Right lobe of liver (tissue), 6 donors: ENCODE results near the gene DIP2C. TPM values are rescaled to one million over a fixed set of nuclear protein-coding genes. Genes with fewer than 3 reads are reported as not detected.
A peak's percentile ranks its signal among the peaks of the same experiment; 100 is the strongest.
"Not testable (repeated sequence)": the region's sequence is repeated elsewhere in the genome, so short reads cannot be mapped to it uniquely, and the experiment has no call there.

Experiments used
- ATAC-seq, 4 donors: fragments of 200-7000 bp; cut with Tn5 transposase; one replicate each; pipeline ENCODE4 v1.9.1; 2020; ENCODE audit warnings: mild to moderate bottlenecking in 4 of 4, moderate library complexity in 4 of 4
- DNase-seq, 3 donors: peaks; one replicate each; pipeline ENCODE4 v3.0.0-alpha.2; 2020
- H3K27ac ChIP-seq, 3 donors: fragments of 200-600 bp; one replicate each; pipeline ENCODE4 v1.8.0; 2022
- H3K27me3 ChIP-seq, 2 donors: fragments of 200-600 bp; one replicate each; pipeline ENCODE4 v1.8.0; 2022
- H3K36me3 ChIP-seq, 4 donors: fragments of 200-600 bp; sonication (generic) in 1 of 4; one replicate each; pipeline versions ENCODE4 v1.5.1 to v1.8.0; 2017 to 2022; ENCODE audit warnings: control low read depth in 1 of 4
- H3K4me1 ChIP-seq, 4 donors: fragments of 200-600 bp; sonication (generic) in 1 of 4; one replicate each; pipeline versions ENCODE4 v1.5.1 to v1.8.0; 2017 to 2022; ENCODE audit warnings: control low read depth in 1 of 4
- H3K4me3 ChIP-seq, 3 donors: fragments of 200-600 bp; one replicate each; pipeline ENCODE4 v1.8.0; 2022
- H3K9me3 ChIP-seq, 4 donors: fragments of 200-600 bp; sonication (generic) in 1 of 4; one replicate each; pipeline versions ENCODE4 v1.5.1 to v1.8.0; 2017 to 2022; ENCODE audit warnings: control low read depth in 1 of 4
- POLR2A ChIP-seq: fragments of 450-650 bp; IDR thresholded peaks from one replicate; pipeline ENCODE4 v1.6.1; 2017; ENCODE audit warnings: antibody characterized with exemption, mild to moderate bottlenecking
- WGBS: methylation state at CpG from one replicate; pipeline ENCODE4 v1.1.6; 2018; ENCODE audit warnings: low coverage, low lambda C conversion rate; ENCODE audit not compliant: insufficient coverage; ENCODE audit errors: missing lambda C conversion rate; 5-methylcytosine and 5-hydroxymethylcytosine counted together
- intact Hi-C, 2 donors: fragments of 100-400 bp; cut with DNase I; formaldehyde crosslinking; loops; one replicate each; pipeline versions ENCODE4 v1.11.2 to v1.14.1; 2022
- total RNA-seq, 6 experiments: library from RNA; depleted of rRNA in 2 of 6; stranded (reverse); fragments of >200 nt in 2 of 6; fragmentation: NEBNext Ultra II Directional in 3 of 6; extraction: Animal tissue kit (Norgen Biotek cat#: 25700) in 3 of 6; gene quantifications; one replicate each; pipeline versions ENCODE4 v1.1.0 to v1.2.4, GENCODE V29; 2016 to 2023
- TF ChIP-seq, protein P1 (sequence below), 4 donors: fragments of 200-600 bp in 3 of 4; fragments of 450-650 bp in 1 of 4; IDR thresholded peaks; one replicate each; pipeline versions ENCODE4 v1.5.1 to v1.8.0; 2016 to 2022; ENCODE audit warnings: antibody characterized with exemption in 4 of 4, mild to moderate bottlenecking in 2 of 4
- donor health status: DM: no; HTN: yes; CAD: no.
- donor health status: DM: no; HTN: no; CAD: no.
- donor health status: DM: no; HTN: no; CAD: no.
- donor health status: DM: no; HTN: yes; CAD: no.
- donor health status: DM: no; HTN: yes; CAD: no.

The DIP2C gene
- total RNA-seq, 6 experiments from 2014 or later = 8.0 to 13.5 (median 11.7) TPM

DNA sequence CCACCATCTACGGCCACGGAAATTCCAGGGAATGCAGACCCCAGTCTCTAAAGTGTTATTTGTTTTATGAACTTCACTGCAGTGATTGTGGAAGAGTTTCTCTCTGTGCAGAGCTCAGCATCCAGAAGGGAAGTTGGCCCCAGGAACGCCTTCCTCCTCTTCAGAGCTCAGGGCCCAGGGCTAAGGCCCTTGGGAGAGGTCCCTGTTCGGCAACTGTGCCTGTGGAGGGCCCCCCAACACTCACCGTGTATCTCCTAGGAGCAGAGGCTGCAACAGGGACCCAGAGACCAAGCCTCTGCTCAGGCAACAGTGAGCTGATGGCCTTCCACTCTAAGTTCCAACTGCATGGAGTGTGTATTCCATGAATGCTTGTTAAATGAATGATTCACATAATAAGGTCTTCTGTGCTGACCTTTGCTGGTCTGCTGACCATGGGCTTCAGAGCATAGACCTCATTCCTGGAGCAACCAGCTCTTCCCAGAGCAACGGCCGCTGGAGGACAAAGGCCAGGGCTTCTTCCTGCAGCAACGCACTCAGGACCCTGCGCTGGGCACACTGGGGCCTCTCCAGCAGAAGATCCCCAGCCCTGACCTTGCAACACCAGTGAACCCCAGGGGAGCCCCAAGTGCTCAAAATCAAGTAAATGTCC lies 7.7 kb downstream of the DIP2C start:
- no peak overlapping the region for H3K27ac ChIP-seq
- WGBS = 60% methylated on average over 3 of the region's 9 CpGs
- H3K4me3 ChIP-seq = no peak overlapping the region
- H3K27me3 ChIP-seq = no peaks in the 10 kb centered on the region
- H3K36me3 ChIP-seq = no peaks in the 10 kb centered on the region
- H3K4me1 ChIP-seq = peaks cover 0 to 7% (median 0%) of the 10 kb centered on the region in 4 donors
- ATAC-seq (peak; percentile 19 to 64 (median 49)), DNase-seq (no peak)
- TF ChIP-seq, protein P1, sequence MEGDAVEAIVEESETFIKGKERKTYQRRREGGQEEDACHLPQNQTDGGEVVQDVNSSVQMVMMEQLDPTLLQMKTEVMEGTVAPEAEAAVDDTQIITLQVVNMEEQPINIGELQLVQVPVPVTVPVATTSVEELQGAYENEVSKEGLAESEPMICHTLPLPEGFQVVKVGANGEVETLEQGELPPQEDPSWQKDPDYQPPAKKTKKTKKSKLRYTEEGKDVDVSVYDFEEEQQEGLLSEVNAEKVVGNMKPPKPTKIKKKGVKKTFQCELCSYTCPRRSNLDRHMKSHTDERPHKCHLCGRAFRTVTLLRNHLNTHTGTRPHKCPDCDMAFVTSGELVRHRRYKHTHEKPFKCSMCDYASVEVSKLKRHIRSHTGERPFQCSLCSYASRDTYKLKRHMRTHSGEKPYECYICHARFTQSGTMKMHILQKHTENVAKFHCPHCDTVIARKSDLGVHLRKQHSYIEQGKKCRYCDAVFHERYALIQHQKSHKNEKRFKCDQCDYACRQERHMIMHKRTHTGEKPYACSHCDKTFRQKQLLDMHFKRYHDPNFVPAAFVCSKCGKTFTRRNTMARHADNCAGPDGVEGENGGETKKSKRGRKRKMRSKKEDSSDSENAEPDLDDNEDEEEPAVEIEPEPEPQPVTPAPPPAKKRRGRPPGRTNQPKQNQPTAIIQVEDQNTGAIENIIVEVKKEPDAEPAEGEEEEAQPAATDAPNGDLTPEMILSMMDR (IDR thresholded peaks at IDR 0.05) = no peak
- TF ChIP-seq POLR2A = no peak
- intact Hi-C loops = no loop called here
- no peaks in the 10 kb centered on the region for H3K9me3 ChIP-seq

DNA sequence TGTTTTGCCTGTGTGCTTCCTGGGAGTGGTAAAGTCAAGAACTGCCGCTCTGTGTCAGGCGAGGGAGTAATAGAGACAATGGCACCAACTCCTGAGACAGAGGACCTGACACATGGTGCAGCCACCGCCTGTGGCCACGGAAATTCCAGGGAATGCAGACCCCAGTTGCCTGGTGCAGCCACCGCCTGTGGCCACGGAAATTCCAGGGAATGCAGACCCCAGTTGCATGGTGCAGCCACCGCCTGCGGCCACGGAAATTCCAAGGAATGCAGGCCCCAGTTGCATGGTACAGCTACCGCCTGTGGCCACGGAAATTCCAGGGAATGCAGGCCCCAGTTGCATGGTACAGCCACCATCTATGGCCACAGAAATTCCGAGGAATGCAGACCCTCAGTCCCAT lies 8.7 kb downstream of the DIP2C start:
- Histone ChIP-seq H3K27ac (no peak overlapping the region), H3K4me1 (peaks cover 0 to 7% (median 0%) of the 10 kb centered on the region in 4 donors), H3K36me3 (no peaks in the 10 kb centered on the region), H3K9me3 (no peaks in the 10 kb centered on the region), H3K4me3 (no peak overlapping the region), H3K27me3 (no peaks in the 10 kb centered on the region)
- intact Hi-C loops = no loop called here
- ATAC-seq (no peak), DNase-seq (no peak)
- TF ChIP-seq POLR2A = no peak
- TF ChIP-seq, protein P1 (IDR thresholded peaks at IDR 0.05) = no peak
- 93% methylated on average over 4 of the region's 12 CpGs for WGBS

DNA sequence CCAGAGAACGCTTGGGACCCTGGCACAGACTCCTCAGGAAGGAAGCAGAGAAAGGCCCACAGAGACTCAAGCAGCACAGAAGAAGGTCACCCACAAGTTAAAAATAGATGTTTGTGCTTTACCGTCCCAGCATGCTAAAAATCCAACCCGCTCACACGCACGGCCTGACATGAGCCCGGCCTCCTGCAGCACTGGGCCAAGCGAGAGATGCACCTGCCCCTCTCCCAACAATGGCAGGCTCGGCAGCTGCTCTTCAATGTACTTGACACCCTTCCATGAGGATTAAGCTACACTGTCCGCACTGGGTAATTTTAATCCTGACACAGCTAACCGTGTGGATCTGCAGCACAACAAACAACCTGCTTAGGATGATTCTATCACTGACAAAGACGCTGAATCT lies 9.3 kb downstream of the DIP2C start:
- ATAC-seq (no peak), DNase-seq (no peak)
- Histone ChIP-seq H3K27ac (no peak overlapping the region), H3K27me3 (no peaks in the 10 kb centered on the region), H3K9me3 (no peaks in the 10 kb centered on the region), H3K4me3 (no peak overlapping the region), H3K36me3 (no peaks in the 10 kb centered on the region), H3K4me1 (peaks cover 0 to 7% (median 0%) of the 10 kb centered on the region in 4 donors)
- WGBS = 69% methylated on average over 3 of the region's 11 CpGs
- intact Hi-C loops = no loop called here
- TF ChIP-seq, protein P1 (IDR thresholded peaks at IDR 0.05) = no peak
- TF ChIP-seq POLR2A = no peak

DNA sequence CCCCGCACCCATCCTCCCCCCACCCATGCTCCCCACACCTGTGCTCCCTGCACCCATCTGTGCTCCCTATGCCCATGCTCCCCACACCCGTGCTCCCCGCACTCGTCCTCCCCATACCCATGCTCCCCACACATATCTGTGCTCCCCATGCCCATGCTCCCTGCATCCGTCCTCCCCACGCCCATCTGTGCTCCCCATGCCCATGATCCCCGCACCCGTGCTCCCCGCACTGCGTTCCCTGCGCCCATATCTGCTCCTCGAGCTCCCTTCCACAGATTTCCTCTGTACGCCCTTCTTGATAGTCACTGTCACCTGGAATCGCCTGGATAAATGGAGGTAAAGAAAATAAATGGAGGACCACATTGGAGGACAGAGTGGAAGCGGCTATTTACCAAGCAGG lies 9.9 kb downstream of the DIP2C start:
- intact Hi-C loops = no loop called here
- WGBS = 92% methylated on average over 15 of the region's 15 CpGs
- H3K27ac ChIP-seq = no peak overlapping the region
- H3K27me3 ChIP-seq = no peaks in the 10 kb centered on the region
- peaks cover 0 to 7% (median 0%) of the 10 kb centered on the region in 4 donors for H3K4me1 ChIP-seq
- DNase-seq (no peak), ATAC-seq (peak in 1 of 4 donors; percentile 21)
- H3K36me3 ChIP-seq = no peaks in the 10 kb centered on the region
- no peak for TF ChIP-seq POLR2A
- TF ChIP-seq, protein P1 (IDR thresholded peaks at IDR 0.05) = no peak
- no peak overlapping the region for H3K4me3 ChIP-seq
- no peaks in the 10 kb centered on the region for H3K9me3 ChIP-seq

DNA sequence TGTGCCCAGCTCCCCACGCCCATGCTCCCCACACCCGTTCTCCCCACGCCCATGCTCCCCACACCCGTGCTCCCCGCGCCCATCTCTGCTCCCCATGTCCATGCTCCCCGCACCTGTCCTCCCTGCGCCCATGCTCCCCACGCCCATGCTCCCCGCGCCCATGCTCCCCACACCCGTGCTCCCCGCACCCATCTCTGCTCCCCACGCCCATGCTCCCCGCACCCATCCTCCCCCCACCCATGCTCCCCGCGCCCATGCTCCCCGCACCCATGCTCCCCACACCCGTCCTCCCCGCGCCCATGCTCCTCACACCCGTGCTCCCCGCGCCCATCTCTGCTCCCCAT lies 10.8 kb downstream of the DIP2C start:
- H3K27ac ChIP-seq, H3K4me1 ChIP-seq, H3K9me3 ChIP-seq, H3K27me3 ChIP-seq, ATAC-seq, H3K36me3 ChIP-seq, H3K4me3 ChIP-seq, DNase-seq, intact Hi-C loops: not testable (repeated sequence)
- 7% methylated on average over 3 of the region's 24 CpGs for WGBS
